Stimulated activated CD8-positive, alpha-beta memory T cell treated with anti-CD3 and anti-CD28 coated beads, Interleukin-2, amount 100 ng/mL, for 1 hour (primary cell): ENCODE data around the gene PPP1R1C.

Source experiments
- DNase-seq, 2 donors: peaks; one replicate each; pipeline ENCODE4 v3.0.0-alpha.2; 2020; ENCODE audit warnings: low read depth in 2 of 2

The PPP1R1C gene

GRCh38 chr2:182062329-182062972 is 76.8 kb downstream of the PPP1R1C start:
- DNase-seq: no peak

- DNase-seq: no peak
These were observed 78.5 kb downstream of the PPP1R1C start for GRCh38 chr2:182064019-182064778.

- no peak for DNase-seq
These were observed 80.9 kb downstream of the PPP1R1C start for GRCh38 chr2:182066400-182067087.

GRCh38 chr2:182067393-182067792 is 81.7 kb downstream of the PPP1R1C start:
- no peak for DNase-seq

- DNase-seq: no peak
These were observed 83.2 kb downstream of the PPP1R1C start for GRCh38 chr2:182068811-182069210.

- DNase-seq: no peak
These were observed 83.8 kb downstream of the PPP1R1C start for GRCh38 chr2:182069416-182069815.

GRCh38 chr2:182069908-182070307 is 84.3 kb downstream of the PPP1R1C start:
- no peak for DNase-seq

GRCh38 chr2:182070736-182071135 is 85.1 kb downstream of the PPP1R1C start:
- DNase-seq: no peak

GRCh38 chr2:182072861-182073260 is 87.2 kb downstream of the PPP1R1C start:
- no peak for DNase-seq

GRCh38 chr2:182073613-182074012 is 88.0 kb downstream of the PPP1R1C start:
- no peak for DNase-seq

GRCh38 chr2:182077023-182077422 is 91.4 kb downstream of the PPP1R1C start:
- no peak for DNase-seq

GRCh38 chr2:182077448-182078142 is 91.9 kb downstream of the PPP1R1C start:
- DNase-seq: no peak

GRCh38 chr2:182078988-182079602 is 93.4 kb downstream of the PPP1R1C start:
- no peak for DNase-seq

- DNase-seq: no peak
These were observed 94.8 kb downstream of the PPP1R1C start for GRCh38 chr2:182080493-182080892.

GRCh38 chr2:182081602-182082260 is 96.1 kb downstream of the PPP1R1C start:
- DNase-seq: no peak

- DNase-seq: no peak
These were observed 103.1 kb downstream of the PPP1R1C start for GRCh38 chr2:182088681-182089320.

- DNase-seq: no peak
These were observed 104.8 kb downstream of the PPP1R1C start for GRCh38 chr2:182090486-182090885.

- DNase-seq: no peak
These were observed 112.0 kb downstream of the PPP1R1C start for GRCh38 chr2:182097571-182098164.

- DNase-seq: no peak
These were observed 113.0 kb downstream of the PPP1R1C start for GRCh38 chr2:182098648-182099047.

- no peak for DNase-seq
These were observed 115.6 kb downstream of the PPP1R1C start for GRCh38 chr2:182101263-182101662.
